NCI-H526 treated with DMSO at 0.1 percent for 48 hours (cell line): ENCODE measurements around the gene UQCRH.

Source experiments
- DNase-seq: peaks from one replicate; lab custom pipeline; 2025; lab: John Stamatoyannopoulos, UW

Gene UQCRH

GRCh38 chr1:46303038-46303871 lies at the start of gene UQCRH, which contains the start of gene LRRC41:
TSS of gene UQCRH (plus strand) at chr1:46303698. CDS start at chr1:46303767, 69 bp downstream.
TSS of gene LRRC41 (minus strand) at chr1:46303616. CDS start at chr1:46303322, 294 bp downstream.
- peak; percentile 100 for DNase-seq

- DNase-seq: no peak
Observed at GRCh38 chr1:46254668-46255067, 48.8 kb upstream of the UQCRH start.

GRCh38 chr1:46256523-46256922 lies 47.0 kb upstream of the UQCRH start:
- no peak for DNase-seq

GRCh38 chr1:46262508-46262907 lies 41.0 kb upstream of the UQCRH start:
- no peak for DNase-seq

- no peak for DNase-seq
Observed at GRCh38 chr1:46263146-46263545, 40.4 kb upstream of the UQCRH start.

- no peak for DNase-seq
Observed at GRCh38 chr1:46268578-46268977, 34.9 kb upstream of the UQCRH start.

GRCh38 chr1:46274225-46275029 lies 29.1 kb upstream of the UQCRH start:
- DNase-seq: no peak

GRCh38 chr1:46275030-46275337 lies 28.5 kb upstream of the UQCRH start:
- DNase-seq: no peak

GRCh38 chr1:46277658-46278373 lies 25.7 kb upstream of the UQCRH start:
- DNase-seq: no peak

GRCh38 chr1:46278807-46279206 lies 24.7 kb upstream of the UQCRH start:
- DNase-seq: no peak

GRCh38 chr1:46280092-46280491 lies 23.4 kb upstream of the UQCRH start:
- DNase-seq: no peak

- DNase-seq: no peak
Observed at GRCh38 chr1:46281021-46281420, 22.5 kb upstream of the UQCRH start.

GRCh38 chr1:46284058-46284457 lies 19.4 kb upstream of the UQCRH start:
- no peak for DNase-seq

- DNase-seq: peak; percentile 85
Observed at GRCh38 chr1:46284597-46285564, 18.6 kb upstream of the UQCRH start.

GRCh38 chr1:46285730-46286477 lies 17.6 kb upstream of the UQCRH start:
- no peak for DNase-seq

- DNase-seq: no peak
Observed at GRCh38 chr1:46288485-46289133, 14.9 kb upstream of the UQCRH start.

- DNase-seq: no peak
Observed at GRCh38 chr1:46289134-46289494, 14.4 kb upstream of the UQCRH start.

GRCh38 chr1:46289976-46290375 lies 13.5 kb upstream of the UQCRH start:
- DNase-seq: no peak

GRCh38 chr1:46295306-46295705 lies 8.2 kb upstream of the UQCRH start:
- DNase-seq: no peak

- DNase-seq: no peak
Observed at GRCh38 chr1:46298387-46298786, 5.1 kb upstream of the UQCRH start.
